Gastrocnemius medialis (tissue), 4 donors: ENCODE measurements around the gene CASP6.

Source experiments
- CTCF ChIP-seq, 5 experiments: fragments of 450-650 bp in 3 of 5; fragments of 200-600 bp in 2 of 5; sonication (generic) in 2 of 5; IDR thresholded peaks in 4 of 5; conservative IDR thresholded peaks in 1 of 5; 1 replicate in 4 of 5; 2 replicates in 1 of 5; pipeline ENCODE4 v1.5.1; 2016 to 2019; ENCODE audit warnings: antibody characterized with exemption in 5 of 5, mild to moderate bottlenecking in 3 of 5, moderate library complexity in 3 of 5
- POLR2A ChIP-seq, 2 donors: fragments of 450-650 bp; IDR thresholded peaks; one replicate each; pipeline ENCODE4 v1.6.1; 2017; ENCODE audit warnings: antibody characterized with exemption in 2 of 2, mild to moderate bottlenecking in 2 of 2, moderate library complexity in 2 of 2

GRCh38 chr4:109719604-109720003 lies 16.4 kb upstream of the CASP6 start:
- no peak for TF ChIP-seq CTCF (IDR thresholded peaks at IDR 0.05 in 4 of 5, conservative IDR thresholded peaks at IDR 0.05 in 1 of 5)
- TF ChIP-seq POLR2A (IDR thresholded peaks at IDR 0.05), result no peak
